RWPE2 (cell line): ENCODE data around the gene CD53.
"Not testable (repeated sequence)": the region's sequence is repeated elsewhere in the genome, so short reads cannot be mapped to it uniquely, and the experiment has no call there.

Source experiments
- ATAC-seq: fragments of 200-7000 bp; cut with Tn5 transposase; 3 replicates; pipeline ENCODE4 v1.9.1; 2021; ENCODE audit warnings: low read depth
- DNase-seq: peaks from one replicate; pipeline ENCODE4 v3.0.0-alpha.2; 2020; ENCODE audit warnings: low spot score
- H3K27ac ChIP-seq: fragments of 450-650 bp; 2 replicates; pipeline ENCODE4 v1.5.1; 2017; ENCODE audit warnings: mild to moderate bottlenecking; ENCODE audit not compliant: poor library complexity, severe bottlenecking
- H3K27me3 ChIP-seq: fragments of 250-450 bp; sonication (Bioruptor Pico); 2 replicates; pipeline ENCODE4 v1.5.1; 2021; ENCODE audit warnings: mild to moderate bottlenecking, moderate library complexity; ENCODE audit not compliant: insufficient read depth, poor library complexity, severe bottlenecking
- H3K36me3 ChIP-seq: fragments of 250-450 bp; sonication (Bioruptor Pico); 2 replicates; pipeline ENCODE4 v1.5.1; 2020; ENCODE audit warnings: low read depth, mild to moderate bottlenecking, moderate library complexity
- H3K4me1 ChIP-seq: fragments of 250-450 bp; sonication (Bioruptor Pico); 2 replicates; pipeline ENCODE4 v1.5.1; 2021; ENCODE audit warnings: mild to moderate bottlenecking, moderate library complexity; ENCODE audit not compliant: insufficient read depth, poor library complexity, severe bottlenecking
- H3K4me3 ChIP-seq: fragments of 250-450 bp; sonication (Bioruptor Pico); 2 replicates; pipeline ENCODE4 v1.5.1; 2021; ENCODE audit warnings: mild to moderate bottlenecking, moderate library complexity; ENCODE audit not compliant: severe bottlenecking
- H3K9me3 ChIP-seq: fragments of 250-450 bp; sonication (Bioruptor Pico); 2 replicates; pipeline ENCODE4 v1.5.1; 2021; ENCODE audit warnings: mild to moderate bottlenecking, moderate library complexity; ENCODE audit not compliant: severe bottlenecking
- TF ChIP-seq, protein P1 (sequence below): fragments of 450-650 bp; IDR thresholded peaks from one replicate; pipeline ENCODE4 v1.5.1; 2017; ENCODE audit warnings: mild to moderate bottlenecking, moderate library complexity; ENCODE audit not compliant: poor library complexity, severe bottlenecking

Gene CD53

DNA sequence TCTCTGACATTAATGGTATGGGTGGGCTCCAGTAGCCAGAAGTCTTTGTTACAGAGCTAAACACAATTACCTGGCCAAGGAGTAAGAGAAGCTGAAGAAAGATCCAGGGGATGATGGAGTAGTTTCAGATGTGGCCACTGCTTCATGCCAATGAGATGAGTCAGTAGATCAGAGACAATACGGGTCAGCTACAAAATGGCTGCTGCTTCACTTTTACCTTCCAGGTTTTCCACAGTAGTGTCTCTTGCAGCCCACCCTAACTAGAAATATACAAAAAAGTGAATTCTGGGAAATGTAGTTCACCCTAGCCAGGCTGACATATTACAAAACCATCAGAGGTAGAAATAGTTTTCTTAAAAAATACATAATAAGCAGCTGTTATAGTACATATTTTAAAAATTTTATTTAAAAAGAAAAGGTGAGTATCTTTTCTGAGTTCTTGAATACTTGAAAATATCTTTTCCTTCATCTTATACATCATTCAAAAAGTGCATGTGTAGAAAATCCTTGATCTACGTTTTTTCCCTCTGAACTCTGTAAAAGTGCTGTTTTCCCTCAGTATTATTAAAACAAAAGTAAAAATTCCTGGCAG is 54.6 kb downstream of the CD53 start:
- Histone ChIP-seq H3K27ac (no peak overlapping the region), H3K4me3 (no peak overlapping the region), H3K9me3 (no peaks in the 10 kb centered on the region), H3K36me3 (no peaks in the 10 kb centered on the region), H3K4me1 (no peaks in the 10 kb centered on the region), H3K27me3 (no peaks in the 10 kb centered on the region)
- TF ChIP-seq, protein P1, sequence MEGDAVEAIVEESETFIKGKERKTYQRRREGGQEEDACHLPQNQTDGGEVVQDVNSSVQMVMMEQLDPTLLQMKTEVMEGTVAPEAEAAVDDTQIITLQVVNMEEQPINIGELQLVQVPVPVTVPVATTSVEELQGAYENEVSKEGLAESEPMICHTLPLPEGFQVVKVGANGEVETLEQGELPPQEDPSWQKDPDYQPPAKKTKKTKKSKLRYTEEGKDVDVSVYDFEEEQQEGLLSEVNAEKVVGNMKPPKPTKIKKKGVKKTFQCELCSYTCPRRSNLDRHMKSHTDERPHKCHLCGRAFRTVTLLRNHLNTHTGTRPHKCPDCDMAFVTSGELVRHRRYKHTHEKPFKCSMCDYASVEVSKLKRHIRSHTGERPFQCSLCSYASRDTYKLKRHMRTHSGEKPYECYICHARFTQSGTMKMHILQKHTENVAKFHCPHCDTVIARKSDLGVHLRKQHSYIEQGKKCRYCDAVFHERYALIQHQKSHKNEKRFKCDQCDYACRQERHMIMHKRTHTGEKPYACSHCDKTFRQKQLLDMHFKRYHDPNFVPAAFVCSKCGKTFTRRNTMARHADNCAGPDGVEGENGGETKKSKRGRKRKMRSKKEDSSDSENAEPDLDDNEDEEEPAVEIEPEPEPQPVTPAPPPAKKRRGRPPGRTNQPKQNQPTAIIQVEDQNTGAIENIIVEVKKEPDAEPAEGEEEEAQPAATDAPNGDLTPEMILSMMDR = no peak
- DNase-seq = no peak
- peak; percentile 63; the same call in 2 of the 3 replicates for ATAC-seq

DNA sequence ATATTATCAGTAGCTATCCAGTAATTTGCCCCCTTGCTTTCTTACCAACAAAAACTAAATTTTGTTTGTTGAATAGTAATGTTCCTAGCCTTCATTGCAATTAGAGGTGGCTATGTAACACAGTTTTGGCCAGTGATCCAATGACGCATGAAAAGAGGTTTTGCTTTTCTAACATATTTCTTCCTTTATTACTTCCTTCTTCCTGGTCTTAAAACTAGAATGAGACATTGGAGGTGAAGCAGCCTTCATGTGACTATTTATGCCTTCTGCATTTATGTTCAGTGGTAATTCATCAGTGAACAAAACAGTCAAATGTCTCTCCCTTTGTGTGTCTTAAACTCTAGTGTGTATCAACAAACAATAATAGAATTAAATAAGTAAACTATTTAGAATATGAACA is 55.2 kb downstream of the CD53 start:
- ATAC-seq (no peak), DNase-seq (no peak)
- TF ChIP-seq, protein P1 = no peak
- no peak overlapping the region for H3K27ac ChIP-seq
- H3K4me3 ChIP-seq = no peak overlapping the region
- H3K9me3 ChIP-seq = no peaks in the 10 kb centered on the region
- H3K27me3 ChIP-seq = no peaks in the 10 kb centered on the region
- no peaks in the 10 kb centered on the region for H3K4me1 ChIP-seq
- no peaks in the 10 kb centered on the region for H3K36me3 ChIP-seq

DNA sequence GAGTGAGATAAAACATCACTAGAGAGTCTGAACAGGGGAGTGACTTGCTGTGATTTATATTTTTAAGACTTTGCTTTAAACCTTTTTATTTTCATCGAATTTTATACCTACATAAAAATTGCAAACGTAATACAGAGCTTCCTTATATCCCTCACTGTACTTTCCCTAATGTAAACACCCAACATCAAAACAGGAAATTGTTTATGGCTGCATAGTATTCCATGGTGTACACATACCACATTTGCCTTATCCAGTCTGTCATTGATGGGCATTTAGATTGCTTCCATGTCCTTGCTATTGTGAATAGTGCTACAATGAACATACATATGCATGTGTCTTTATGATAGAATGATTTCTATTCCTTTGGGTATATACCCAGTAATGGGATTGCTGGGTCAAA is 56.0 kb downstream of the CD53 start:
- TF ChIP-seq, protein P1 = no peak
- ATAC-seq (no peak), DNase-seq (no peak)
- no peaks in the 10 kb centered on the region for H3K9me3 ChIP-seq
- H3K27me3 ChIP-seq = no peaks in the 10 kb centered on the region
- H3K36me3 ChIP-seq = no peaks in the 10 kb centered on the region
- no peak overlapping the region for H3K27ac ChIP-seq
- H3K4me3 ChIP-seq = no peak overlapping the region
- H3K4me1 ChIP-seq = no peaks in the 10 kb centered on the region

DNA sequence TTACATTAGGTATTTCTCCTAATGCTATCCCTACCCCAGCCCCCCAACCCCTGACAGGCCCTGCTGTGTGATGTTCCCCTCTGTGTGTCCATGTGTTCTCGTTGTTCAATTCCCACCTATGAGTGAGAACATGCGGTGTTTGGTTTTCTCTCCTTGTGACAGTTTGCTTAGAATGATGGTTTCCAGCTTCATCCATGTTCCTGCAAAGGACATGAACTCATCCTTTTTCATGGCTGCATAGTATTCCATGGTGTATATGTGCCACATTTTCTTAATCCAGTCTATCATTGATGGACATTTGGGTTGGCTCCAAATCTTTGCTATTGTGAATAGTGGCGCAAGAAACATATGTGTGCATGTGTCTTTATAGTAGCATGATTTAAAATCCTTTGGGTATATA is 58.1 kb downstream of the CD53 start:
- H3K27me3 ChIP-seq, H3K27ac ChIP-seq, H3K4me3 ChIP-seq, H3K36me3 ChIP-seq, H3K4me1 ChIP-seq, ATAC-seq, H3K9me3 ChIP-seq, DNase-seq: not testable (repeated sequence)

DNA sequence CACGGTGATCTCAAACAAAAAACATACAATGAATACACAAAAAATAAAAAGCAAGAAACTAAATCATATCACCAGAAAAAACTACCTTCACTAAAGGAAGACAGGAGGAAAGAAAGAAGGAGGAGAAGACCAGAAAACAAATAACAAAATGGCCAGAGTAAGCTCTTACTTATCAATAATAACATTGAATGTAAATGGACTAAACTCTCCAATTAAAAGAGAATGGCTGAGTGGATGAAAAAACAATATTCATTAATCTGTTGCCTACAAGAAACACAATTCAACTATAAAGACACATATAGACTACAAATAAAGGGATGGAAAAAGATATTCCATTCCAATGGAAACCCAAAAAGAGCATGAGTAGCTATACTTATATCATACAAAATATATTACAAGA is 63.6 kb downstream of the CD53 start:
- no peak overlapping the region for H3K27ac ChIP-seq
- no peak overlapping the region for H3K4me3 ChIP-seq
- H3K9me3 ChIP-seq = peaks cover 3% of the 10 kb centered on the region
- ATAC-seq = no peak
- no peaks in the 10 kb centered on the region for H3K36me3 ChIP-seq
- TF ChIP-seq, protein P1 = no peak
- no peak for DNase-seq
- H3K27me3 ChIP-seq = no peaks in the 10 kb centered on the region
- H3K4me1 ChIP-seq = no peaks in the 10 kb centered on the region
